Measurements from ENCODE around the gene COL28A1.

The COL28A1 gene

GRCh38 chr7:7554021-7554432 lies 18.4 kb upstream of the COL28A1 start:
- peak; percentile 60 for DNase-seq (ENCODE audit: low read depth)
- no peak overlapping the region for H3K4me3 ChIP-seq (ENCODE audit: low read depth, low read length)
- no peak for TF ChIP-seq CTCF (IDR thresholded peaks at IDR 0.05; ENCODE audit: low read depth, low read length, missing control alignments)
- in situ Hi-C loops (cut with HindIII; ENCODE audit: low sequenced_read_pairs): no loop called here

- in situ Hi-C loops (cut with HindIII; ENCODE audit: low sequenced_read_pairs): no loop called here
Observed at GRCh38 chr7:7553386-7553785, 17.7 kb upstream of the COL28A1 start.

GRCh38 chr7:7552199-7552598 lies 16.5 kb upstream of the COL28A1 start:
- in situ Hi-C loops (cut with HindIII; ENCODE audit: low sequenced_read_pairs): no loop called here
- no peak for DNase-seq (ENCODE audit: low read depth)
- TF ChIP-seq CTCF (IDR thresholded peaks at IDR 0.05; ENCODE audit: low read depth, low read length, missing control alignments): no peak
- H3K4me3 ChIP-seq (ENCODE audit: low read depth, low read length): no peak overlapping the region

More at GRCh38 chr7:7553386-7553785, 17.7 kb upstream of the COL28A1 start:
- no peak for DNase-seq (ENCODE audit: low read depth)
- TF ChIP-seq CTCF (IDR thresholded peaks at IDR 0.05; ENCODE audit: low read depth, low read length, missing control alignments): no peak
- H3K4me3 ChIP-seq (ENCODE audit: low read depth, low read length): no peak overlapping the region

DNA sequence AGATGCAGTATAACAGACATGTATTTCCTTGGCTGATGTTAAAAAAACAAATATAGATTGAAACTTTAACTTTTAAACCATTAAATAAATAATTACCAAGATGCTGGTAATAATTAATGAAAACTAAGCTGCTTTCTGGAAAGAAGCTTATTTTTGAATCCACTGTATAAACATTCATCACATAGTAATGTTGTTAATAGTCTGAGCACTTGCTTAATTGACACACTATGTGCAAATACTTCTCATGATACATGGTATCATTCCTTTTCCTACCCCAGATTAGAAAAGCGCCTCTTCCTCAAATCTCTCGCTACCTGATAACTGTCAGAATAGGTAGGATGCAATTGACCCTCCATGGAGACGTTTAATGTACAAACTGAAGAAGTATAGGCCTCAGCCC lies 15.0 kb upstream of the COL28A1 start:
- no peak for TF ChIP-seq CTCF (IDR thresholded peaks at IDR 0.05; ENCODE audit: low read depth, low read length, missing control alignments)
- in situ Hi-C loops (cut with HindIII; ENCODE audit: low sequenced_read_pairs): no loop called here
- no peak for DNase-seq (ENCODE audit: low read depth)

GRCh38 chr7:7548407-7548806 lies 12.7 kb upstream of the COL28A1 start:
- no peak for DNase-seq (ENCODE audit: low read depth)
- no peak for TF ChIP-seq CTCF (IDR thresholded peaks at IDR 0.05; ENCODE audit: low read depth, low read length, missing control alignments)
- in situ Hi-C loops (cut with HindIII; ENCODE audit: low sequenced_read_pairs): no loop called here
- H3K4me3 ChIP-seq (ENCODE audit: low read depth, low read length): no peak overlapping the region

More for the DNA sequence above, 15.0 kb upstream of the COL28A1 start:
- no peak overlapping the region for H3K4me3 ChIP-seq (ENCODE audit: low read depth, low read length)

DNA sequence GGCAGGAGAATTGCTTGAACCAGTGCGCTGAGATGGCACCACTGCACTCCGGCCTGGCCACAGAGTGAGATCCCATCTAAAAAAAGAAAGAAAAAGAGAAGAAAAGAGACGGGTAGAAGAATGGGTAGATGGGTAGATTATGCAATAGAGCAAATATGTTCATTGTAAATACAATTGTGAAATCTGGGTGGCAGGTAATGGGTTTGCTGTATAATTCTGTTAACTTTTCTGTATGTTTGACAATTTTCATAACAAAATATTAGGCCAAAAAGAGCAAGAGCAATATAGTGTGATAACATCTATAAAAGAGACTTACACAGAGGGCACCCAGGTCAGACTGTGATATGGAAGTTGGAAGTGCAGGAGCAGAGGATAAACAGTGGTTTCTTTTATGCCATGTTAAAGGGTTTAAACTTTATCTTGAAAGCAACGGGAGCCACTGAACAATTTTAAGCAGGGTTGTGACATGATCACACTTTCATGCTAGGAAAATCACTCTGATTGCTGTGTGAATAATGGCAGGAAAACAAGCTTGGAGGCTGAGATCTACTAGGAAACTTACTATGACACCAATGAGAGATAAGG lies 6.7 kb upstream of the COL28A1 start:
- no peak for TF ChIP-seq CTCF (IDR thresholded peaks at IDR 0.05; ENCODE audit: low read depth, low read length, missing control alignments)
- no peak for DNase-seq (ENCODE audit: low read depth)
- in situ Hi-C loops (cut with HindIII; ENCODE audit: low sequenced_read_pairs): no loop called here
- H3K4me3 ChIP-seq (ENCODE audit: low read depth, low read length): no peak overlapping the region

All from astrocyte of the cerebellum (primary cell).